Ammon's horn (tissue), 1 donor: ENCODE measurements around the gene UBE2K.
"Not testable (repeated sequence)": the region's sequence is repeated elsewhere in the genome, so short reads cannot be mapped to it uniquely, and the experiment has no call there.

Experiments used
- DNase-seq: peaks from one replicate; pipeline ENCODE4 v3.0.0-alpha.2; 2016; ENCODE audit warnings: low spot score

The UBE2K gene

DNA sequence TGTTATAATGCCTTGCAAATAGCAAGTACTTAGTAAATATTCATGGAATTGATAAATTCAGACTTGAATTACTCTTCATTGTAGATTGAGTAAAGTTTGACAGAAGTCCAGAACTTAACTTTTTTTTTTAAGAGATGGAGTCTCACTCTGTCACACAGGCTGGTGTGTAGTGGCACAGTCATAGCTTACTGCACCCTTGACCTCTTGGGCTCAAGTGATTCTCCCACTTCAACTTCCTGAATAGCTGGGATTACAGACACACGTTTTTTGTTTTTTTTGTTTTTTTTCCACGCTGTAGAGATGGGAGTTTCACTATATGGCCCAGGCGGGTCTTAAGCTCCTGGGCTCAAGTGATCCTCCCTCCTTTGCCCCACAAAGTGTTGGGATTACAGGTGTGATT, 32.1 kb downstream of the UBE2K start:
- DNase-seq: no peak

DNA sequence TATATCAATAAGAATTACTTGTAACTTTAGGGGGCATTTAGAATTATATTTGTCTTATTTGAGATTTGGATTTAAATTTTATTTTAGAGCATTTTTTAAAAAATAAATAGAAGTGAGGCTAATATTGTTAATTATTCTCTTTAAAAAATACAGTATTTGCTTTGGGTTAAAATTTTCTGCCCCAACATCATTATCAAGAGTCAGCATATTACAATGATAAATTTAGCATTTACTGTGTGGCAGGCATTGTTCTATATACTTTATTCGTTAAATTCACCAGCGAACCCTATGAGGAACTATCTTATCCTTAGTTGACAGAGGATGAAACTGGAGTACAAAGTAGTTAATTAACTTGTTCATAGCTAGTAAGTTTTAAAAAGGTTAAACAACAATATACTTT, 34.0 kb downstream of the UBE2K start:
- DNase-seq: no peak

DNA sequence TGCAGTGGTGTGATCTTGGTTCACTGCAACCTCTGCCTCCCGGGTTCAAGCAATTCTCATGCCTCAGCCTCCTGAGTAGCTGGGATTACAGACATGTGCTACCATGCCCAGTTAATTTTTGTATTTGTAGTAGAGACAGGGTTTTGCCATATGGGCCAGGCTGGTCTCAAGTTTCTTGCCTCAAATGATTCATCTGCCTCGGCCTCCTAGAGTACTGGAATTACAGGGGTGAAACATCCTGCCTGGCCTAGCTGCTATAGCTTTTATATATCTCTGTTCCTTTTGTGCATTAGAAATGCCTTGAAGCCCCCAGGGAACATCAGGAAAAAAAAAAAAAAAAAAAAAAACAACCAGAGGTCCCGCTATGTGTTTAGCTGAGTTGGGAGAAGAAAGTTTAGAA, 34.8 kb downstream of the UBE2K start:
- DNase-seq: no peak

DNA sequence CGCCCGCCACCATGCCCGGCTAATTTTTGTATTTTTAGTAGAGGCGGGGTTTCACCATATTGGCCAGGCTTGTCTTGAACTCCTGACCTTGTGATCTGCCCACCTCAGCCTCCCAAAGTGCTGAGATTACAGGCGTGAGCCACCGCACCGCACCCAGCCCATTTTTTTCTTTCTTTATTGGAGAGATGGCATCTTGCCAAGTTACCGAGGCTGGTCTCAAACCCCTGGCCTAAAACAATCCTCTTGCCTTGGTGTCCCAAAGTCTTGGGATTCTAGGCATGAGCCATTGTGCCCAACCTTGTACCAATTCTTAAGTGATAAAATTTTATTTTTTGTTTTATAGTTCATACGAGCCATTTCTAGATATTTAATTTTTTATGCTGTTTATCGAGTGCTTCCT, 41.7 kb downstream of the UBE2K start:
- DNase-seq: not testable (repeated sequence)

DNA sequence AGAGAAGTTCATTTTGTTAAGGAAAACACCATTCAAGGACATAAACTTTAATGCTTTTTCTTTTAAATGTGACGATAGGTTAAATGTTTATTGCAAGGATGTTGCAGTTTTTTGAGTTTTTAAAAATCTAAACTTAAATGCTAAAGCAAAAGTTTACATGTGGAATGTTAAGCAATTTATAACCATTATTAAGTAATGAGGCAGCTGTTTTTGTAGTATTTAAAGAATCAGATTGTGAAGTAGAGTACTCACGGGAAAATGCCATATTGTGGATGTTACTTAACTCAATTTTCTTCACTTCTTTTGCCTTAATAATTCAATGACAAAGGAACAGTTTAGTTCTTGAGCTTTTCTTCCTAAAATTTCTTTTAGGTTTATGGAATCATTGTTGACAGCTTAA, 43.5 kb downstream of the UBE2K start:
- DNase-seq: no peak

DNA sequence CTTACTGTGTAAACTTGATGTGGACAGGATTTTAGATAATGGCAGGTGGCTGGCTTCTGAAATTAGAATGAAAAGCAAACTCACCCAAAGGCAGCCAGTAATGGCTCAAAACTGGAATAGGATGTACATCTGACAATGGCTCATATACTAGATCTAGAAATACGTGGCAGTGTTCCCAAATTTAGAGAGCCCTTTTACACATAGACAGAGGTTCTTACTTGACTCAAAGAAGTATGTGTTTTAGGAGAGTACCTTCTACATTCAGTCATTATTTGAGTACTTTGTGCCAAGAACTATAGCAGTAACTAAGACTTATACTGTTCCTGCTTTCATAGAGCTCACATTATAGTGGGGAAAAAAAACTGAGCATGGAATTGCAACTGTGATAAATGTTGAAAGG, 48.0 kb downstream of the UBE2K start:
- DNase-seq: no peak

DNA sequence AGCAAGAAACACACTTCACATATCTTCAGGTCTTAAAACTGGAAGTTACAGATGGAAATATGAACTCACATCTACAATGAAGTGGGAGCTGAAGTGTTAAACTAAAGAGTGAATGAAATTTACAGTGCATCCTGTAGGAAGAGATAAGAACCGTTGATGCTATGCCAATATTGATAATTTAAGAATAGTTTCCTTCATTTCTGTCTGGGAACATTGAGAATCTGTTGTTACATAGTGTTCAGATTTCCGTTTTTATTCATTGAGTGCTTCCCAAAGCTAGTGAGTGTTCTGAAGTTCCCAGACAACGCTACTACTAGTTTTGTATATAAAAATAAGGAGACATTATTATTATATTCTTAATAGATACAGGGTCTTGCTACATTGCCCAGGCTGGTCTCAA, 52.3 kb downstream of the UBE2K start:
- no peak for DNase-seq

DNA sequence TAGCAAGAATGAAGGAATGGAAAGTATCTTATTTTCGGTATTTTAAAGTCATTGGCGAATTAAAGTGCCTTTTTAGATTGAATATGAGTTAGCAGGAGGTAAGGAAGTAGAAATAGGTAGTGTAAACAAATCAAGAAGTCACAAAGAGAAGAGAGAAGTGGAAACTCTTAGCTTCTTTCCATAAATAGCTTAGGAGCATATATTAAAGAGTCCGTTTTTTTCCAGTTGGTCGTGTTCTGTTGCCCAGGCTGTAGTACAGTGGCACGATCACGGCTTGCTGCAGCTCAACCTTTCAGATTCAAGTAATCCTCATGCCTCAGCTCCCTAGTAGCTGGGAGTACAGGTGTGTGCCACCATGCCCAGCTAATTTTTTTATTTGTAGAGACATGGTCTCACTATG, 56.4 kb downstream of the UBE2K start:
- peak; percentile 11 for DNase-seq

DNA sequence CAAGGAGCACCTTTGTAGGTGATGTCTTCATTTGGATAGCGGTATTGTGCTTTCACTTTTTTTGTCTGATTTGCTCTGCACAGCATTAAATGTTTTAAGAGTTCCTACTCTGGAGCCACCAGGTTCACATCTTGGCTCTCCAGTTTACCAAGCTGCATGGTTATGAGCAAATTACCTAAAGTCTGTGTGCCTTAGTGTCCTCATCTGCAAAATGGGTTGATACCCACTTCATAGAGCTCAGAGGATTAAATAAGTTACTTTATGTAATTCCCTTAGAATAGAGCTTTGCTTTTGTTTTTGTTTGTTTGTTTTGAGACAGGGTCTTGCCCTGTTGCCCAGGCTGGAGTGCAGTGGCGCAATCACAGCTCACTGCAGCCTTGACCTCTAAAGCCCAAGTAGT, 58.2 kb downstream of the UBE2K start:
- DNase-seq: no peak

DNA sequence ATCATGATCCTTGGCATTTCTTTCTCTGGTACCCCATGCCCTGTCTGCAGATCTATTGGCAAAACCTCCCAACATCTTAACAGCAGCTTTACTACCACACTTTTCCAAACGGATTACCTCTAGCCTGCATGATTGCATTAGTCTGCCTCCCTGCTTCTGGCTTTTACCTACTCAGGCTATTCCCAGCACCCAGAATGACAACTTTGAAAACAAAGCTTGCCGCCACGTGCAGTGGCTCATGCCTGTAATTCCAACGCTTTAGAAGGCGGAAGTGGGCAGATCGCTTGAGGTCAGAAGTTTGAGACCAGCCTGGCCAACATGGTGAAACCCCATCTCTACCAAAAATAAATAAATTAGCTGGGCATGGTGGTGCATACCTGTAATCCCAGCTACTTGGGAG, 60.2 kb downstream of the UBE2K start:
- DNase-seq: no peak

DNA sequence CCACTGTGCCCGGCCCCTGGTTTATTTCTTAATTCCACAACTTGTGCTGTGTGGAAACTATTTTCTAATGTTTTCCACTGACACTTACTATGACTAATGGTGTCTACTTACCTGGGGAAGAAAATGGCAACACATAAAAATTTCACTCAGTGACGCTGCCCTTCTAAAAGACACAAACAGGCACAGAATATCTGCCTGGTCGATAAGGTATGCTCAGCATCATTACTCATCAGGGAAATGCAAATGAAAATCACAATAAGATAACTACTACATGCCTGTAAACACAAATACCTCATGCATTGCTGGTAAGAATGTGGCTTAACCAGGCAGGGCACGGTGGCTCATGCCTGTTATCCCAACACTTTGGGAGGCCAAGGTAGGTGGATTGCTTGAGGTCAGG, 61.6 kb downstream of the UBE2K start:
- DNase-seq: no peak

DNA sequence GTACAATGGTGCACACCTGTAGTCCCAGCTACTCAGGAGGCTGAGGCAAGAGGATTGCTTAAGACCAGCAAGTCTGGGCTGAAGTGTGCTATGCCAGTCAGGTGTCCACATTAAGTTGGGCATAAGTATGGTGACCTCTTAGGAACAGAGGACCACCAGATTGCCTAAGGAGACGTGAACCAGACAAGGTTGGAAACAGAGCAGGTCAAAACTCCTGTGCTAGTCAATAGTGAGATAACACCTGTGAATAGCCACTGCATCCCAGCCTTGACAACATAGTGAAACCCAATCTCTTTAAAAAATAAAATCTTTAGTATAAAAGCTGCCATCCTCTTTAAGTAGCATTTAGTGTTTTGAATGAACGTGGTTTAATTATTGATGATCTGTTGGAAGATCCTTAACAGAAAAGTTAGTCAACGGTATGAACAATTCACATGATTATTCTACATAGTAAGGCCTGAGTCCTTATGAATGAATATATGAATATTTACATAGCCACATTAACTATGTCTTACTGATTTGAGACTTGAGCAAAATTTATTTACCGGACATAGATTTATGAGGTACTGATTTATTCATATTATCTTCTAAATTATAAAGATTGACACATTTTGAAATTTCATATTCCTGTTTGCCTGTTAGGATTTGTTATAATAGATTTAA, 63.2 kb downstream of the UBE2K start:
- no peak for DNase-seq

DNA sequence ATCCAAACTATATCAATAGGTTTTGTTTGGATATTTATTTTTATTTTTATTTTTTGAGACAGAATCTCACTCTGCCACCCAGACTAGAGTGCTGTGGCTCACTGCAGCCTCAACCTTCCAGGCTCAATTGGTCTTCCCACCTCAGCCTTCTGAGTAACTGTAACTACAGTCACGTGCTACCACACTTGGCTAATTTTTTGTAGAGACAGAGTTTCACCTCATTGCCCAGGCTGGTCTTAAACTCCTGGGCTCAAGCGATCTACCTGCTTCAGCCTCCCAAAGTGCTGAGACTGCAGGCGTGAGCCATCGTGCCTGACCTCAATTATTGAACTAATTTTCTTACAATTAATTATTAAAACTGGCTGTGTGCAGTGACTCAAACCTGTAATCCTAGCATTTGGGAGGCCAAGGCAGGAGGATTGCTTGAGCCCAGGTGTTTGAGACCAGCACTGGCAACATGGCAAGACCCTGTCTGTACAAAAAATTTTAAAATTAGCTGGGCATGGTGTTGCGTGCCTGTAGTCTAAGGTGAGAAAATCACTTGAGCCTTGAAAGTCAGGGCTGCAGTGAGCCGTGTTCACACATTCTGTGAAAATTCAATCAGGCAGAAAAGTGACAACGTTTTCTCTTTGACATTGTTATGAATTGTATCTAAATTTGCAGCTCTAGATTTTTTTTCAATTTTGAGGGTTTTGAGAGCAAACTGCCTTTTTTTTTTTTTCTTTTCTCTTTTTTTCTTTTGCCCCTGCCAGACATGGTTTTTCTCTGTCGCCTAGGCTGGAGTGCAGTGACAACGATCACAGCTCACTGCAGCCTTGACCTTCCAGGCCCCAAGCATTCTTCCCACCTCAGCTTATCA, 66.0 kb downstream of the UBE2K start:
- no peak for DNase-seq

DNA sequence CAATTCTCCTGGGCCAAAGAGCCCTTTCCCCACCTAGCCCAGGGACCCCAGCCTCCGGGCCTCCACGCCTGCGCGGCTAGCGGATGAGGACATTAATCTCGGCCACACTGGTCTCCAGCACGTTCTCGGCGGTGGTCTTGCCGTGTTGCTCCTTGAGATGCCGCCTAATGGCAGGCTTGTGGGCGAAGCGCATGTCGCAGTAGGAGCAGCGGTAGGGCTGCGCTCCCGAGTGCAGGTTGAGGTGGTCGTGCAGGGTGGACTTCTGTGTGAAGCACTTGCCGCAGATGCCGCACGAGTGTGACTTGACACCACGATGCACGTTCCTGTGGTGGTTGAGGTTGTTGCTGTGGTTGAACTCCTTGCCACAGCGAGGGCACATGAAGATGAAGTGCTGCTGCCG, 72.1 kb downstream of the UBE2K start:
- no peak for DNase-seq

DNA sequence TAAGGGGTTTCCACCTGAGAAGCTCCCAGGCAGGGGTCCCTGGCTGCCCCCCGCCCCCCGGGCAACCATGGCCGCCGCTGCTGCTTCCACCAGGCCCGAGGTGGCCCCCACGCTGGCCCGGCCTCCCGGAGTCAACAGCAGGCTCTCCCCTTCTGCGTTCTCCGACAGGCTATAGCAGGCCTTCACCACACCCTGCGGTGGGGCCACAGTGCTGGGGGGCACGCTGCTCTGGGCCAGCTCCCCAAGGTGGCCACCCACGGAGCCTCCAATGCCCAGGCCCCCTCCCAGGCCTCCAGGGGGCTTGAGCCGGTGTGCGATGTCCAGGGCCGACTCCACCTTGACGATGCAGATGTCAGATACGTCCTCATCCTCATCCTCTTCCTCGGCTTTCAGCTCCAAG, 72.5 kb downstream of the UBE2K start:
- no peak for DNase-seq

DNA sequence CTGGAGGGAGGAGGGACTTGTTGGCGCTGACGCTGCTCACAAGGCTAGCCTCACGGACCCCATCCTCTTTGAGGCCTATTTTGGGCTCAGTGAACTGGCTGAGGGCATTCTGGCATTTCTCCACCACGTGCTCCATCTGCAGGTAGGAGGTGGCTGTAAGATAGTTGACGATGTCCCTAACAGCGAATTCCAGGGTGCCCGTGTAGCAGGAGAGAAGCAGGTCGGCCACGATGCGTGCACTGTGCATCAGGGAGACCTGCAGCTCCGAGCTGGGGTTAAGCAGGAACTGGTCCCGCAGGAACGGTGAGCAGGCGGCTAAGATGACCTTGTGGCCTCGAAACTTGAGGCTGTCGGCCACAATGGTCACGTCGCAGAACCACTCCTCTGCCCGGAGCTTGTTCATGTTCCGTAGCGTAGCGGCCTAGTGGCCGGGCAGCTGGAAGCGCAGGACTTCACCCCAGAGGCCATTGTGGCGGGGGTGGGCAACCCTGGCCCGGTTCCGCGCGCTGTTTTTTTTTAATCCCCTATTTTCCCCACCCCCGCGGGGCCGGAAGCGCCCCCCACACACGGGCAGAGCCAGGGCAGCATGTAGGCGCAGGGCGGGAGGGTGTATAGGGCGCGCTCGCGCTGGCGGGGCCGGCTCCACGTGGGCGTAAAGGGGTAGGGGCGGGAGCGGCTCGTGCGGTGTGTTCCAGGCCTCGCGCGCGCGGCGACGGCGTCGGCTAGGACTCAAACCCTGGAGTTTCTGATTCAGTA, 73.2 kb downstream of the UBE2K start:
- DNase-seq: no peak

DNA sequence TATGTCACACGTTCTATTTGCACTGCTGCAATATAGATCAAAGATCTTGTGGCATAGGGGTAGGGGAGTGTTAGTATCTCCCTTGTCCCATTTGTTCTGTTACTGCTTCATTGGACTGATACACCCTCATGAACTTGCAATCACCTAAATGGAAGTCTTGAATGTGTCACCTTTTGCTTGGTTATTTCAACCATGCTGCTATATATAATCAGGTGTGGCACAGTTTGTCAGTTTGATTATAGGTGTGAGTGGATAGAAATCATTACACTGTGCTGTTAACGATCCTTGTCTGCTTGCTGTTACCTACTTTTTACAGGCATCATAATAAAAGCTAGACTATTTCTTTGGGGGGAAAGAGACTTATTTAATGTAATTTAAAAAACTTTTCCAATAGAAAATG, 84.1 kb downstream of the UBE2K start:
- not testable (repeated sequence) for DNase-seq

DNA sequence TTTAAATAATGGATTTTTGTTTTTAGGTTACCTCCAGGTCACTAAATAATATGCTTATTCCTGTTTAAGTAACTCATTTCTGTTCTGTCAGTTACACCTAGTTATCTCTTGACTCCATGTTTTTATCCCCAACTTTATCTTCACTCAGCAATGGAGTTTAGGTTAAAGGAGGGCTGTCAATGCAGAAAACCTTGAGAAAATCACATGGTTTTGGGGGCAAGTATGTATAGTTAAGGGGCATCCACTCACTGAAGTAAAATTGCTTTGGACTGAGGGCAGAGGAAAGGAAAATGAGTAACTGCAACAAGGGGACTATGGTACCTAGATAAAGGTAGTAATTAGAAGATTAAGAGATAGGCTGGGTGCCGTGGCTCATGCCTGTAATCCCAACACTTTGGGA, 87.1 kb downstream of the UBE2K start:
- DNase-seq: no peak

DNA sequence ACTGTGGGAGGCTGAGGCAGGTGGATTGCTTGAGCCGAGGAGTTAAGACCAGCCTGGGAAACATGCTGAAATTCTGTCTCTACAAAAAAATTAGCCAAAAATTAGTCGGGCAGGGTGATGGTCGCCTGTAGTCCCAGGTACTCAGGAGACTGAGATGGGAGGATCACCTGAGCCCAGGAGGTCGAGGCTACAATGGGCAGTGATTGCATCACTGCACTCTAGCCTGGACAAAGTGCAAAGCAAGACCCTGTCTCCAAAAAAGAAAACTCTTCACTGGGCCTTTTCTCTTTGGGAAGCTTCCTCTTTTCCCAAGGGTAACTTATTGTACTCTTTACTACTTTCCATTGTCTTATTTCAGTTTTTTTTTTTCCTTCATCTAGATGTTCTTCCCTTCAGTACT, 88.9 kb downstream of the UBE2K start:
- no peak for DNase-seq

DNA sequence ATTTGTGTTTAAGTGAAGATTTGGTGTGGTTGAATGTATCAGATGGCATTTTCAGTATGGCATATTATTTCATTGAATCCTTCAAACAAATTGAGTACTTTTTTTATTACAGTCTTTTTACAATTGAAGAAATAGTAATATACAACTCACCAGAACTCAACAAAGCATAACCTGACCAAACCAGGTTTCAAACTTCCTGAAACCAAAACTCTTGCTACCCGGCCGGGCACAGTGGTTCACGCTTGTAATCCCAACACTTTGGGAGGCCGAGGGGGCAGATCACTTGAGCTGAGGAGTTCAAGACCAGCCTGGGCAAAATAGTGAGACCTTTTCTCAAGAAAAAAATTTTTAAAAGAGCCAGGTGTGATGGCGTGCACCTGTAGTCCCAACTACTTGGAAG, 94.2 kb downstream of the UBE2K start:
- no peak for DNase-seq

DNA sequence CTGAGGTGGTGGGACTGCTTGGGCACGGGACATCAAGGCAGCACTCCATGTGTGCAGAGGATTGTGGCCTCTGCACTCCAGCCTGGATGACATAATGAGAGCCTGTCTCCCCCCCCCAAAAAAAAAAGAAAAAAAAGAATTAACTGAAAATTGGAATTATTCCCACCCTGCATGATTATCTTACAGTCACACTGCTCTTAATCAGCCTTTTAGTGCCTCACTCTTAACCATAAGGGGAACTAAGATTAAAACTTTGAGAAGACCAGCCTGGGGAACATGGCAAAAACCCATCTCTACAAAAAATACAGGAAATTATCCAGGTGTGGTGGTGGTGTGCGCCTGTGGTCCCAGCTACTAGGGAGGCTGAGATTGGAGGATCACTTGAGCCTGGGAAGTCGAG, 94.6 kb downstream of the UBE2K start:
- no peak for DNase-seq

DNA sequence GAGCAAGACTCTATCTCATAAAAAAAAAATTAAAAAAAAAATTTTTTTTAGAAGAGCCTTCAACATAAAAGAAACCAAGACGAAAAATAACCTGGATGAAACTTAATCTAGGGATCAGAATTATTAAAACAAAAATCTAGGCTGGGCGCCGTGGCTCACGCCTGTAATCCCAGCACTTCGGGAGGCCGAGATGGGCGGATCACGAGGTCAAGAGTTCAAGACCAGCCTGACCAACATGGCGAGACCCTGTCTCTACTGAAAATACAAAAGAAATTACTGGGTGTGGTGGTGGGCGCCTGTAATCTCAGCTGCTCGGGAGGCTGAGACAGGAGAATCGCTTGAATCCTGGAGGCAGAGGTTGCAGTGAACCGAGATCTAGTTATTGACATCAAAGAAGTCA, 95.0 kb downstream of the UBE2K start:
- DNase-seq: not testable (repeated sequence)

DNA sequence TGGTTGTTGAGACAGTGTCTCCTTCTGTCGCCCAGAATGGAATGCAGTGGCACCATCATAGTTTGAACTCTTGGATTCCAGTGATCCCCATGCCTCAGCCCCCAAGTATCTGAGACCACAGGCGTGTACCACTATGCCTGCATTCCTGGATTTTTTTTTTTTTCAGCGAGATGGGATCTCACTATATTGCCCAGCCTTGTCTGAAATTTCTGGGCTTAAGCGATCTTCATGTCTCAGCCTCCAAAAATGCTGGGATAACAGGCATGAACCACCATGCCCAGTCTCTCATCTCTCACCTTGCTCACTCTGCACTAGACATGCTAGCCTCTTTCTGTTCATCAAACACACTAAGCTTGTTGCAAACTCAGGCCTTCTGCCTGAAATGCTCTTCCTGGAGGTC, 104.1 kb downstream of the UBE2K start:
- no peak for DNase-seq
